Esophagus squamous epithelium (tissue), 4 donors: Measurements from ENCODE around the gene ZFYVE28.
A peak's percentile ranks its signal among the peaks of the same experiment; 100 is the strongest.

ENCODE experiments used
- POLR2A ChIP-seq, 4 donors: fragments of 450-650 bp; IDR thresholded peaks; one replicate each; pipeline ENCODE4 v1.6.1; 2017; ENCODE audit warnings: antibody characterized with exemption in 4 of 4, mild to moderate bottlenecking in 4 of 4, moderate library complexity in 3 of 4
- TF ChIP-seq, protein P1 (sequence below), 6 experiments: fragments of 450-650 bp in 4 of 6; fragments of 200-600 bp in 2 of 6; sonication (generic) in 2 of 6; IDR thresholded peaks; one replicate each; pipeline ENCODE4 v1.5.1; 2016 to 2019; ENCODE audit warnings: antibody characterized with exemption in 6 of 6, mild to moderate bottlenecking in 4 of 6, moderate library complexity in 4 of 6

DNA sequence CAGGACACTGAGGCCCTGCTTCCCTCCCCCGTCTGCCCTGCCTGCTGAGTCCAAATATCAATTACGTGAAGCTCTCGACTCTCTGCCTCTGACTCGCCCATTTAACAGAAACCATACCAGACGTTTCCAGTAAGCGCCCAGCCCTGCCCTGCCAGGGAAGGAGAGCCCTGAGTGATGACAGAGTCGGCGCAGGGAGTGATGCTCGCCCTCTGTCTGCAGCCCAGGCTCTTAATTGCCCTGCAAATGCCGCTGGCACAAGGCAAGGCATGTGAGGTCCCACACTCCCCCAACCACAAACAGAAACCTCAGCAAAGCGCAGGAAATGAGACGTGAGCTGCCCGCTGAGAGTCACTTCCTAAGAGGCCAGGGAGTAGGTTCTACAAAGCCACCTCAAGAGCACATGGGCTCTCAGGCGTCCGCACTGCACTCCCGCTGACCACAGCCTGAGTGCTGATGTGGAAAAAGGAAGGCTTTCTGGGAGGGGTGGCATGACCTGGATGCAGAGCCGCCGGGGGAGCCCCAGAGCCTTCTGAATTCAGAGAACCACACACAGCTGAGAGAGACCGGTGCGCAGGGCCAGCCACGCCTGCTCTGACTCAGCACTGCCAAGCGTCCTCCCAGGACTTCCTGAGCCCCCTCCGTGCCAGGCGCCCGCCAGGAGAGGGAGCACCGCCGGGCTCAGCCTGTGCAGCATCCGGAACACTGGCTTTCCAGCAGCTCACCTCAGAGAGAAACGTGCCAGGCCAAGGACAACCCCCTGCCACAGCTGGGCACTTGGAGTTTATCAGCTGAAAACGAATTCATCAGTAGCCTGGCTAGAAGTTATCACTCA lies 5.3 kb downstream of the ZFYVE28 start:
- TF ChIP-seq, protein P1, sequence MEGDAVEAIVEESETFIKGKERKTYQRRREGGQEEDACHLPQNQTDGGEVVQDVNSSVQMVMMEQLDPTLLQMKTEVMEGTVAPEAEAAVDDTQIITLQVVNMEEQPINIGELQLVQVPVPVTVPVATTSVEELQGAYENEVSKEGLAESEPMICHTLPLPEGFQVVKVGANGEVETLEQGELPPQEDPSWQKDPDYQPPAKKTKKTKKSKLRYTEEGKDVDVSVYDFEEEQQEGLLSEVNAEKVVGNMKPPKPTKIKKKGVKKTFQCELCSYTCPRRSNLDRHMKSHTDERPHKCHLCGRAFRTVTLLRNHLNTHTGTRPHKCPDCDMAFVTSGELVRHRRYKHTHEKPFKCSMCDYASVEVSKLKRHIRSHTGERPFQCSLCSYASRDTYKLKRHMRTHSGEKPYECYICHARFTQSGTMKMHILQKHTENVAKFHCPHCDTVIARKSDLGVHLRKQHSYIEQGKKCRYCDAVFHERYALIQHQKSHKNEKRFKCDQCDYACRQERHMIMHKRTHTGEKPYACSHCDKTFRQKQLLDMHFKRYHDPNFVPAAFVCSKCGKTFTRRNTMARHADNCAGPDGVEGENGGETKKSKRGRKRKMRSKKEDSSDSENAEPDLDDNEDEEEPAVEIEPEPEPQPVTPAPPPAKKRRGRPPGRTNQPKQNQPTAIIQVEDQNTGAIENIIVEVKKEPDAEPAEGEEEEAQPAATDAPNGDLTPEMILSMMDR (IDR thresholded peaks at IDR 0.05), result peak in 5 of 6 experiments; percentile 23 to 54 (median 39)
- peak in 2 of 4 donors; percentile 25 to 27 for TF ChIP-seq POLR2A (IDR thresholded peaks at IDR 0.05)
